Transverse colon (tissue), 3 donors: Measurements from ENCODE around the gene IFIT5.

Experiments used
- CTCF ChIP-seq, 5 experiments: fragments of 200-600 bp in 3 of 5; fragments of 450-650 bp in 2 of 5; sonication (generic) in 3 of 5; IDR thresholded peaks; 1 replicate in 2 of 5; 2 replicates in 3 of 5; pipeline ENCODE4 v1.5.1; 2016 to 2017; ENCODE audit warnings: antibody characterized with exemption in 5 of 5, inconsistent platforms in 3 of 5, mild to moderate bottlenecking in 2 of 5, moderate library complexity in 1 of 5
- EP300 ChIP-seq: sonication (generic); formaldehyde crosslinking; IDR thresholded peaks from one replicate; pipeline ENCODE4 v1.6.1; 2017; ENCODE audit warnings: antibody characterized with exemption, low read depth
- POLR2A ChIP-seq: fragments of 450-650 bp; IDR thresholded peaks from one replicate; pipeline ENCODE4 v1.6.1; 2016; ENCODE audit warnings: antibody characterized with exemption, mild to moderate bottlenecking, moderate library complexity

GRCh38 chr10:89440226-89441009 is 26.1 kb downstream of the IFIT5 start:
- TF ChIP-seq POLR2A (no peak), CTCF (IDR thresholded peaks at IDR 0.05) (no peak), EP300 (no peak)
